Memory B cell (primary cell): ENCODE measurements around the gene DPM3.
"Not testable (repeated sequence)": the region's sequence is repeated elsewhere in the genome, so short reads cannot be mapped to it uniquely, and the experiment has no call there.

Source experiments
- ATAC-seq: fragments of 150-1000 bp; cut with Tn5 transposase; 2 replicates; pipeline ENCODE4 v1.10.0; 2021; ENCODE audit warnings: low read depth, mild to moderate bottlenecking, moderate library complexity
- DNase-seq, 2 donors: peaks; one replicate each; pipeline ENCODE4 v3.0.0; 2022; ENCODE audit warnings: low spot score in 2 of 2
- H3K27ac Mint-ChIP-seq: one replicate; pipeline ENCODE4 v1.8.0; 2022; ENCODE audit warnings: mild to moderate bottlenecking, moderate library complexity, mixed read lengths
- H3K27me3 Mint-ChIP-seq: one replicate; pipeline ENCODE4 v1.8.0; 2022; ENCODE audit warnings: mixed read lengths
- H3K36me3 Mint-ChIP-seq: one replicate; pipeline ENCODE4 v1.8.0; 2022; ENCODE audit warnings: mild to moderate bottlenecking, mixed read lengths
- H3K4me1 Mint-ChIP-seq: one replicate; pipeline ENCODE4 v1.8.0; 2022; ENCODE audit warnings: mixed read lengths
- H3K4me3 Mint-ChIP-seq: one replicate; pipeline ENCODE4 v1.8.0; 2022; ENCODE audit warnings: mild to moderate bottlenecking, moderate library complexity, mixed read lengths
- H3K9me3 Mint-ChIP-seq: one replicate; pipeline ENCODE4 v1.8.0; 2022; ENCODE audit warnings: mixed read lengths

DPM3 gene

DNA sequence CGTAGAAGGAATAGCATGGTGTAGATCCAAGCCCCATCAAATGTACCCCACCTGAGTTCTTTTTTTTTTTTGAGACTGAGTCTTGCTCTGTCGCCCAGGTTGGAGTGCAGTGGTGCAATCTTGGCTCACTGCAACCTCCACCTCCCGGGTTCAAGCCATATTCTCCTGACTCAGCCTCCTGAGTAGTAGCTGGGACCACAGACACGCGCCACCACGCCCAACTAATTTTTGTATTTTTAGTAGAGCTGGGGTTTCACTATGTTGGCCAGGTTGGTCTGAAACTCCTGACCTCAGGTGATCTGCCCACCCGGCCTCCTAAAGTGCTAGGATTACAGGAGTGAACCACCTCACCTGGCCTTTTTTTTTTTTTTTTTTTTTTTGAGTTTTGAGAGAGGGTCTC lies 22.2 kb downstream of the DPM3 start:
- not testable (repeated sequence) for DNase-seq, H3K4me1 Mint-ChIP-seq, H3K9me3 Mint-ChIP-seq, H3K4me3 Mint-ChIP-seq, H3K27ac Mint-ChIP-seq, H3K36me3 Mint-ChIP-seq, ATAC-seq
- H3K27me3 Mint-ChIP-seq, result peaks cover 12% of the 10 kb centered on the region

DNA sequence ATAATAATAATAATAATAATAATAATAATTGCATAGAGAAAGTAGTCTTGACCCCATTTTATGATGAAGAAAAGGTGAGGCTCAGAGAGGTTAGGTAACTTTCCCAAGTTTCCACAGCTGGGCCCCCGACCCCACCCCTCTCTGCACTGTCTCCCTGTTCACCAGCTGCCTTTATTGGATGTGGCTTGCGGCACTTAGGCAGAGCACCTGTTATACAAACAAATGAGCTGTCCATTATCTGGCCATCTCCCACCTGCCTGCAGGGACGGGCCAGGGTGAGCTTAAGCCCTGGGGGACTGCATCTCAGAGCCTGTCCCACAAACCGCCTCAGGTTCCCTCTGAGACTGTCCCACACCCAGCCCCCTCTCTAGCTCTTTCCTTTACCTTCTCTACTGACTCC lies 22.7 kb downstream of the DPM3 start:
- H3K27ac Mint-ChIP-seq, result no peak overlapping the region
- ATAC-seq, result no peak

DNA sequence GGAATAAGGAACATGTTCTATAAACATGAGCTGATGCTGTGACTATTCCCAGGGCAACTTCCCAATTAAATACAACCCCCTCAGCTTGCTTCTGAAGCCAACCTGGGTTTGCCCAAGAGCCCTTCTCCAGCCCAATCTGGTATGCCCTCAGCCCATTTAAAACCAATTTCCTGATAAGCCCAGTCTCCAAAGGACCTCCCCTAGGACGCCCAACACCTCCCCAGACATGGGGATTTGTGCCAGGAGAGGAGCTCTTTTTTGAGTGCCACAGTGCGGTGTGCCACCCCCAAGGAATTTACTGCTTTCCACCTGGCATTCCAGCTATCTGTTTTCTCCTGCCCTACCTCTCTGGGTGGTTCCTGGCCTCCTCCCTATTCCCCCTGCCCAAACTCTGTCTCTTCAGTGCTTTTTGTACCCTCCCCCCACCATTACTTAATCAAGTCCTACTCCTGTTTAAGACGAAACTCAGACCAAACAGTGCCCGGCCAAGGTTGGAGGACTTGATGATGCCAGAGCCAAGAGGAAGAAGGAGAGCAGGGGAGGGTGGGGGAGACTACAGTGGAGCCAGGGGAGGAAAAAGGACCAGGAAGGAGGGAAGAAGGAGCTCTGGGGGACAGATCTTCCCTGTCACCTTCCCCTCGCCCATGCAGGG lies 24.1 kb downstream of the DPM3 start:
- DNase-seq (no peak), ATAC-seq (no peak)
- H3K36me3 Mint-ChIP-seq, result no peaks in the 10 kb centered on the region
- no peaks in the 10 kb centered on the region for H3K9me3 Mint-ChIP-seq
- peaks cover 12% of the 10 kb centered on the region for H3K27me3 Mint-ChIP-seq
- no peak overlapping the region for H3K4me3 Mint-ChIP-seq
- H3K27ac Mint-ChIP-seq, result no peak overlapping the region
- H3K4me1 Mint-ChIP-seq, result no peaks in the 10 kb centered on the region

More for the DNA sequence above, 22.7 kb downstream of the DPM3 start:
- H3K36me3 Mint-ChIP-seq, result no peaks in the 10 kb centered on the region
- H3K4me3 Mint-ChIP-seq, result no peak overlapping the region
- H3K9me3 Mint-ChIP-seq, result no peaks in the 10 kb centered on the region
- H3K4me1 Mint-ChIP-seq, result no peaks in the 10 kb centered on the region
- peaks cover 12% of the 10 kb centered on the region for H3K27me3 Mint-ChIP-seq
- DNase-seq, result no peak

DNA sequence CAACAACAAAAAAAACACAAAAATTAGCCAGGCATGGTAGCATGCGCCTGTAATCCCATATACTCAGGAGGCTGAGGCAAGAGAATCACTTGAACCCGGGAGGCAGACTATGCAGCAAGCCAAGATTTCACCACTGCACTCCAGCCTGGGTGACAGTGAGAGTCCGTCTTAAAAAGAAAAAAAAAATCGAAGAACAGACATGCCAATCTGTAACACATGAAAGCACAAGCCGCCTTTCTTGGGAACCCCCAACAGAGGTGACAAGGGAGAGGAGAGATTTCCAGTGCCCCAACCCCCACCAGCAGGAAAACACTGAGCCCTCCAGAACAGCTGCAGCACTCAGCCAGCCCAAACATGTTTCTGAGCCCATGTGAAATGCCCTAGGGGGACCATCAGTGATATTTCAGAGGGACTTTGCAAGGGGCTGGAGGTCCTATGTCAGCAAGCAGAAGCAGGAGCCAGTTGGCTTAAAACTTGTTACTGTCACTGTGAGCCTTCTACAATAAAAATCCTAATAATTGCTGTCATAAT lies 26.8 kb downstream of the DPM3 start:
- H3K27me3 Mint-ChIP-seq, result peaks cover 9% of the 10 kb centered on the region
- no peak overlapping the region for H3K27ac Mint-ChIP-seq
- H3K36me3 Mint-ChIP-seq, result no peaks in the 10 kb centered on the region
- H3K4me1 Mint-ChIP-seq, result no peaks in the 10 kb centered on the region
- no peaks in the 10 kb centered on the region for H3K9me3 Mint-ChIP-seq
- DNase-seq (no peak), ATAC-seq (no peak)
- no peak overlapping the region for H3K4me3 Mint-ChIP-seq

DNA sequence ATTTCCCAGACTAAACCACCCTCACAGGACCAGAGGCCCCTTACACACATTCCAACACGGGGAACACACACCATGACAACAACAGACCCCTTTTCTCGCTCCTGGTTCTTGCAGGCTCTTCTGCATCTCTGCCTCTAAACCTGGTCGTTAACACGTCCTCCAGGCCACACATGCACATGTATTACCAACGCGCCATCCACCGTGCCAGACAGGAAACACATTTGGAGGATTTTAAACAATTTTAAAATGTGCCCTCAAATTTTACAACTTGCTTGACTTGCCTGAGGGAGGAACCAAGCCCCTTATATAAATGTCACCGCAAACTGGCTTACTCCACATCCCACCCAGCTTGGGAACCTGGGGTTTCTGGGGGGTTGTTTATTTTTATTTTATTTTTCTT lies 29.5 kb downstream of the DPM3 start:
- no peak overlapping the region for H3K4me3 Mint-ChIP-seq
- H3K9me3 Mint-ChIP-seq, result no peaks in the 10 kb centered on the region
- no peak for DNase-seq
- H3K27ac Mint-ChIP-seq, result no peak overlapping the region
- ATAC-seq, result no peak
- H3K4me1 Mint-ChIP-seq, result peaks cover 3% of the 10 kb centered on the region
- no peaks in the 10 kb centered on the region for H3K36me3 Mint-ChIP-seq
- H3K27me3 Mint-ChIP-seq, result peaks cover 2% of the 10 kb centered on the region

DNA sequence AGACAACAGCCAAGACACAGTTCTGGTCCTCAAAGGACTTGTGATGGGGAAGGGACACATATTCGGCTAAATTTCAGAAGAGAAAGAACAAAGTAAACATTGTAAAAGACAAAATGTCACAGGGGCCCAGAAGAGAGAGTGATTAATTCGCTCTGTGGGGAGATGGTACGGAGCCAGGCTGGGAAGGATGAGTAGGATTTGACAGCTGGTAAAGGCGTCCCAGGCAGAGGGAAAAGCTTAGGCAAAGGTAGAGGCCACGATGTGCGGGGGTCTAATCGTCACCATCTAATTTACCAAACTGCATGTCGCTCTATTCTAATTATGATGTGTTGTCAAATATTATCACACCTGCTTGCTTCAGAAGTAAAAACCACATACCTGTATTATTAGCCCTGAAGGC lies 29.9 kb downstream of the DPM3 start:
- Mint-ChIP-seq H3K9me3 (no peaks in the 10 kb centered on the region), H3K4me3 (no peak overlapping the region), H3K4me1 (peaks cover 3% of the 10 kb centered on the region), H3K27ac (no peak overlapping the region), H3K36me3 (no peaks in the 10 kb centered on the region), H3K27me3 (peaks cover 2% of the 10 kb centered on the region)
- no peak for ATAC-seq
- DNase-seq, result no peak

DNA sequence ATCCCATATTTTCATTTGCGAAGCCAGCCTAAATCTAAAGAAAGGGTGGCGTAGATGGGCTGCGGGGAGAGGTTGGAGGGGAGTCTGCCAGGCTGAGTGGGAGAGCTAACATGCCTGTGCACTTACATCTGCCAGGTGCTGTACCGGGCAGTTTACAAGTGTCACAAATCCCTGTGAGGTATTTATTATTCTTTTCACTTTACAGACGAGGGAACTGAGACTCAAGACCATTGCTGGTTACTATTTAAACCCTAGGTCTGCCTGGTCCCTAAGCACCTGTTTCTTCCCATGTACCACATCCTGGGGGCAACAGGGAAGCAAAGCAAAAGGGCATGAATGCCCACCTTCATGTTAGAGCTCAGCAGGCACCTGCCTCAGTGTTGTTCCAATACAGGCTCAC lies 32.0 kb downstream of the DPM3 start:
- H3K36me3 Mint-ChIP-seq, result no peaks in the 10 kb centered on the region
- H3K27me3 Mint-ChIP-seq, result peaks cover 2% of the 10 kb centered on the region
- no peaks in the 10 kb centered on the region for H3K9me3 Mint-ChIP-seq
- DNase-seq (no peak), ATAC-seq (no peak)
- H3K27ac Mint-ChIP-seq, result no peak overlapping the region
- peaks cover 3% of the 10 kb centered on the region for H3K4me1 Mint-ChIP-seq
- no peak overlapping the region for H3K4me3 Mint-ChIP-seq

DNA sequence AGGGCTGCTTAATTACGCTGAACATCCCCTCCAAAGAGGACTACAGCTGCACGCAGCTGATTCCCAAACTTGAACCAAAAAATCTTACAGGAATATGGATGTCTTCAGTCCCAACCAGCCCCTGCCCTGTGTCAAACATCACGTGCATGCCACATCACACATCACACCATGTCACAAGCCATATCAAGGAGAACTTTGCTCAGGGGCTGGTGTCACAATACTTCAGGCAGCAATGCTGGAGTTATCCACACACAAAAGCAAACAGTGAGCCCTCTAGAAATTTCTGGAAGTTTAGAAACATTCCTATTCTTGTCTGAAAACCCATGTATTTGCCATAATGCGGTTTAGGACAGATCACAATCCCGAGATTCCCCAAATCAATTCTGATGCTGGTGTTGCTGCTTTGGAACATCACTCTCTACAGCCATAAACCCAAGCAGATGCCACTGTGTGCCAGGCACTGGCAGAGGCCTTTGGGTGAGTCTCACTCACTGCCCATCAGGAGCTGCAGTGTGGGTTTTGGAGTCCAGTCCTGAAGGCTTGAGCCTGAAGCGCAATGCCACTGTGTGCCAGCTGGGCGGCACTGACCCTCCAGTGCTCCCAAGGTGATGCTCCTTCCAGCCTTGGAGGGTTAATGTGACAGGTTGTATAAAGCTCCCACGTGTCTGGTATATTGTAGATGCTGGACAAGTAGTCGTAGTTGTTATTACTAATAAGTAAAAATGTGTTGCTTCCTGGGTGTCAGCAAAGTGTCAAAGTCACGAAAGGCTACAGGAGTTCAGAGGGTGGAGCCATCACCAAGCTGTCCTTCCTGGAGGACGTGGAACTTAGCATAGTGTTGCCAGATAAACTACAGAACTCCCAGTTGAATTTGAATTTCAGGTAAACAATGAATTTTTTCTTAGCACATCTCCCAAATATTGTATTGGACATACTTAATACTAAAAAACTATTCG lies 32.7 kb downstream of the DPM3 start:
- ATAC-seq (no peak), DNase-seq (no peak)
- peaks cover 2% of the 10 kb centered on the region for H3K27me3 Mint-ChIP-seq
- H3K9me3 Mint-ChIP-seq, result no peaks in the 10 kb centered on the region
- H3K4me1 Mint-ChIP-seq, result peaks cover 3% of the 10 kb centered on the region
- H3K36me3 Mint-ChIP-seq, result no peaks in the 10 kb centered on the region
- H3K27ac Mint-ChIP-seq, result no peak overlapping the region
- H3K4me3 Mint-ChIP-seq, result no peak overlapping the region

DNA sequence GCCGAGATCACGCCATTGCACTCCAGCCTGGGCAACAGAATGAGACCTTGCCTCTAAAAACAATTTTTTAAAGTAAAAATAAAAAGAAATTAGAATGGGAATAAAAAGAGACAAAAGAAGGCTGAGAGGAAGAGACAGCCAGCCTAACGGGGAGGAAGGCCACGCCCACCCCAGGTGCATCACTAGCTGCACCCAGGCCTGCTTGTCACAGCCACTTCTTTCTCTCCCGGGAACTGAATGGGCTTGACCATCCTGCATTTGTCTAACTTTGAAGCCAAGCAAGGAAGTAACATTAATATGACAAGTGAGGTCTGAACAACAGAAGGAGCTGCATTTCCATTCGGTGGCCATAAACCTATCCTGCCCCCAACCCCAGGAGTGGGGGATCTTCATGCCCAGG lies 33.5 kb downstream of the DPM3 start:
- Mint-ChIP-seq H3K4me3 (no peak overlapping the region), H3K36me3 (no peaks in the 10 kb centered on the region), H3K27me3 (peaks cover 2% of the 10 kb centered on the region), H3K4me1 (peaks cover 8% of the 10 kb centered on the region), H3K9me3 (no peaks in the 10 kb centered on the region), H3K27ac (no peak overlapping the region)
- DNase-seq (no peak), ATAC-seq (no peak)

DNA sequence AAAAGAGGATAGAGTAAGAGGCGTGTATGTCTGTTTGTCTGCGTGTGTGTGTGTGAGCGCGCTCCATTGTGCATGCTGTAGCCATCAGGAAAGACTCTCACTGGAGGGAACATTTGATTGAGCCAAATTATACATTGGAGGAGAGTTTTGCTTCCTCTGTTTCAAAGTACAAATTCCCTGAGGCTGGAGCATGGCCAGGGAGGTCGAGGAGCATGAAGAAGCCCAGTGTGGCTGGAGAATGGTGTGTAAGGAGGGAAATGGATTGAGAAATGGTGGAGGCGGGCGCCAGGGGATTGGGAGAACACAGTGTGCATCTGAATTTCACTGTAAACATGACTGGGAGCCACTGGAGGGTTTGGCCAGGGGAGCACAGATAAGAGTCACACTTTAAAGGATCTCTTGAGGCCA lies 34.7 kb downstream of the DPM3 start:
- Mint-ChIP-seq H3K27ac (no peak overlapping the region), H3K36me3 (no peaks in the 10 kb centered on the region), H3K27me3 (peaks cover 1% of the 10 kb centered on the region), H3K4me1 (peaks cover 8% of the 10 kb centered on the region), H3K4me3 (no peak overlapping the region), H3K9me3 (no peaks in the 10 kb centered on the region)
- ATAC-seq (no peak), DNase-seq (no peak)

DNA sequence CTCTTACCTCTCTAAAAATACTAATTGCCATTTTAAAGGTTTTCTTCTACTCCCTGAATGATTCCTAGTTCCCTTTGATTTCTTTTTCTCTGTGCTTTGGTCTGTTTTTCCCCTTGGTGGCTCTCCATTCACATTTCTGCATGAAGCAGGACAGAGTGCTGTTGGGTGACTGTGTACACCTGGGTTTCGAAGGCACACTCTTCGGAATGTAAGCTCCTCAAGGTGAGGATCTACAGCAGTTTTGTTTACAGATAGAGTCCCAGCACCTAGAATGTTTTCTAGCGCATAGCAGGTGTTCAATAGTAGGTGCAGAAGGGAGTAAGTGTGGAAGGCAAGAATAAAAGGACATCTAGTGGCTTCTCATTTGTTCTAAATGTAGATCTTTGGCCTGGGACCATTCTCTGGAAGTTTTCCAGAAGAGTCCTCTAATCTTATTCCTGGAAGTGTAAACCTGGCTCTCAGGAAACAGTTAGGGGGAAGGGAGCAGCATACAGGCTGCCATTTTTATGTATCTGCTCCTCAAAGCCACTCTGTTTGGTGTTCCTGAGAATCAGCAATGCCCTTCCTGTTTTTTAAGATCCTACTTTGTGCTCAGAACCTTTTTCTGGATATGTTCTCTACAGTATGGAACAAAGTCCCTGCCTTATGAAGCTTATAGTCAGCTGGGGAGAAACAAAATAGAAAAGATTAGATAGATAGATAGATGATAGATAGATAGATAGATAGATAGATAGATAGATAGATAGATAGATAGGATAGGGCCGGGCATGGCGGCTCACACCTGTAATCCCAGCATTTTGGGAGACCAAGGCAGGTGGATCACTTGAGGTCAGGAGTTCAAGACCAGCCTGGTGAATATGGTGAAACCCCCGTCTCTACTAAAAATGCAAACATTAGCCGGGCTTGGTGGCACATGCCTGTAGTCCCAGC lies 35.5 kb downstream of the DPM3 start:
- Mint-ChIP-seq H3K4me1 (peaks cover 8% of the 10 kb centered on the region), H3K9me3 (no peaks in the 10 kb centered on the region), H3K27me3 (peaks cover 1% of the 10 kb centered on the region), H3K36me3 (no peaks in the 10 kb centered on the region), H3K4me3 (no peak overlapping the region), H3K27ac (no peak overlapping the region)
- DNase-seq (no peak), ATAC-seq (no peak)

DNA sequence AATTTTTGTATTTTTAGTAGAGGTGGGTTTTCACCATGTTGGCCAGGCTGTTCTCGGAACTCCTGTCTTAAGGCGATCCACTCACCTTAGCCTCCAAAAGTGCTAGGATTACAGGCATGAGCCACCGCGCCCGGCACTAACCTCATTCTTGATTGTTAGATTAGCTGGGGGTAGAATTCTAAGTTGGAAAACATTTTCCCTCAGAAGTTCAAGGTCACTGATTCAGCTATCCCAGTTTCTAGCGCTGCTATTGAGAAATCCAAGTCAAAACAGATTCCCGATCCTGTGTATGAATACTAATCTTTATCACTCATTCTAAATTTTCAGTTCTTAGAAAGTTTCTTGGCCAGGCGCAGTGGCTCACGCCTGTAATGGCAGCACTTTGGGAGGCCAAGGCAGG lies 37.0 kb downstream of the DPM3 start:
- DNase-seq, result no peak
- ATAC-seq, result no peak
- Mint-ChIP-seq H3K27ac (no peak overlapping the region), H3K36me3 (no peaks in the 10 kb centered on the region), H3K27me3 (peaks cover 2% of the 10 kb centered on the region), H3K4me3 (no peak overlapping the region), H3K9me3 (no peaks in the 10 kb centered on the region), H3K4me1 (peaks cover 8% of the 10 kb centered on the region)

DNA sequence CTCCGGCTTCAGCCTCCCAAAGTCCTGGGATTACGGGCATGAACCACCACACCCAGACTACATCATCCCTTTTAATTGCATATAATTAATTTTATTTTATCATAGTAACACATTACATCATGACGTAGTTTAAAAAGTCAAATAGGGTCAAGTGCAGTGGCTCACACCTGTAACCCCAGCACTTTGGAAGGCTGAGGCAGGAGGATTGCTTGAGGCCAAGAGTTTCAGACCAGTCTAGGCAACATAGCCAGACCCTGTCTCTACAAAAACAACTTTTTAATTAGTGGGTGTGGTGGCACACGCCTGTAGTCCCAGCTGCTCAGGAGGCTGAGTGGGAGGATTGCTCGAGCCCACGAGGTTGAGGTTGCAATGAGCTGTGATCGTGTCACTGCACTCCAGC lies 41.0 kb downstream of the DPM3 start:
- no peak for ATAC-seq
- Mint-ChIP-seq H3K4me1 (peaks cover 4% of the 10 kb centered on the region), H3K4me3 (no peak overlapping the region), H3K27ac (no peak overlapping the region), H3K27me3 (peaks cover 6% of the 10 kb centered on the region), H3K36me3 (no peaks in the 10 kb centered on the region), H3K9me3 (no peaks in the 10 kb centered on the region)
- no peak for DNase-seq

DNA sequence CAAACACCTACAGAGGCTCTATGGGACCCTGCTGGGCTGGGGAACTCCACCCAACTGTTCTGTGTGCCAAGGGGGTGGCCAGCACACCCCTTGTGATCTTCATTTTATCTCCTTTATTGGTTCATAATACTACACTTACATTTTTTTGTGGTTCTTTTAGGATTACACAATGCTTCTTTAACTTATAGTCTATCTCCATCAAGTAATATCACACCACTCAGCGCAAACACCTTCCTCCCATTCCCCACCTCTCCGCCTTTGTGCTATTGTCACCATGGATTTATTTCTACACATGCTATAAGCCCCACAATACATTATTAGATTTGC lies 45.7 kb downstream of the DPM3 start:
- H3K4me1 Mint-ChIP-seq, result peaks cover 2% of the 10 kb centered on the region
- no peaks in the 10 kb centered on the region for H3K36me3 Mint-ChIP-seq
- DNase-seq (no peak), ATAC-seq (no peak)
- no peaks in the 10 kb centered on the region for H3K9me3 Mint-ChIP-seq
- H3K27me3 Mint-ChIP-seq, result peaks cover 5% of the 10 kb centered on the region
- no peak overlapping the region for H3K4me3 Mint-ChIP-seq
- no peak overlapping the region for H3K27ac Mint-ChIP-seq
